HepG2 (cell line): Measurements from ENCODE around the gene HMGN1. TPM values are rescaled to one million over a fixed set of nuclear protein-coding genes. Genes with fewer than 3 reads are reported as not detected.

Source experiments
- HOXA3 ChIP-seq: sonication (generic); formaldehyde crosslinking; IDR thresholded peaks from 2 replicates; pipeline ENCODE4 v1.5.0; 2020; ENCODE audit warnings: missing genetic modification reagents
- MAZ ChIP-seq, 2 experiments: sonication (generic) in 1 of 2; formaldehyde crosslinking in 1 of 2; IDR thresholded peaks; 2 replicates each; pipeline versions ENCODE4 v1.5.0 to v1.6.1; 2012 to 2020; ENCODE audit warnings: low read depth in 2 of 2, mild to moderate bottlenecking in 2 of 2, borderline replicate concordance in 1 of 2, improper control_type of control experiment in 1 of 2, low read length in 1 of 2, missing genetic modification reagents in 1 of 2, moderate library complexity in 1 of 2
- MIER2 ChIP-seq: IDR thresholded peaks from 2 replicates; pipeline ENCODE4 v1.6.1; 2016; ENCODE audit warnings: missing biosample characterization, missing genetic modification reagents
- MTA1 ChIP-seq: sonication (generic); formaldehyde crosslinking; IDR thresholded peaks from 2 replicates; pipeline ENCODE4 v1.4.0; 2020; ENCODE audit warnings: missing genetic modification reagents, mild to moderate bottlenecking, borderline replicate concordance
- NONO ChIP-seq, 2 experiments: fragments of 450-650 bp in 1 of 2; sonication (generic) in 1 of 2; formaldehyde crosslinking in 1 of 2; IDR thresholded peaks in 1 of 2; conservative IDR thresholded peaks in 1 of 2; 2 replicates each; pipeline versions ENCODE4 v1.6.1 to v1.8.0; 2017 to 2022; ENCODE audit warnings: mild to moderate bottlenecking in 1 of 2, missing genetic modification reagents in 1 of 2, moderate library complexity in 1 of 2
- POGZ ChIP-seq: sonication (generic); formaldehyde crosslinking; IDR thresholded peaks from 2 replicates; pipeline ENCODE4 v1.4.0; 2020; ENCODE audit warnings: mild to moderate bottlenecking, missing genetic modification reagents
- SP2 ChIP-seq: sonication (generic); formaldehyde crosslinking; IDR thresholded peaks from 2 replicates; pipeline ENCODE4 v1.5.1; 2020; ENCODE audit warnings: mild to moderate bottlenecking, missing genetic modification reagents
- TBX2 ChIP-seq: sonication (generic); formaldehyde crosslinking; IDR thresholded peaks from 2 replicates; pipeline ENCODE4 v1.5.0; 2020; ENCODE audit warnings: missing genetic modification reagents, mild to moderate bottlenecking, borderline replicate concordance
- ZFX ChIP-seq: sonication (generic); formaldehyde crosslinking; IDR thresholded peaks from 2 replicates; pipeline ENCODE4 v1.4.0; 2020; ENCODE audit warnings: mild to moderate bottlenecking, low read depth, missing genetic modification reagents, moderate library complexity
- ZNF224 ChIP-seq: sonication (generic); formaldehyde crosslinking; IDR thresholded peaks from 2 replicates; pipeline ENCODE4 v1.5.0; 2020; ENCODE audit warnings: mild to moderate bottlenecking, missing genetic modification reagents
- ZNF296 ChIP-seq: sonication (generic); formaldehyde crosslinking; conservative IDR thresholded peaks from 2 replicates; pipeline ENCODE4 v1.5.0; 2020; ENCODE audit warnings: mild to moderate bottlenecking, missing genetic modification reagents
- ZNF317 ChIP-seq: sonication (generic); formaldehyde crosslinking; IDR thresholded peaks from 2 replicates; pipeline ENCODE4 v1.5.0; 2020; ENCODE audit warnings: mild to moderate bottlenecking, missing genetic modification reagents
- ZNF557 ChIP-seq: sonication (generic); formaldehyde crosslinking; IDR thresholded peaks from 2 replicates; pipeline ENCODE4 v1.4.0; 2020; ENCODE audit warnings: missing genetic modification reagents
- ZNF83 ChIP-seq: sonication (generic); formaldehyde crosslinking; IDR thresholded peaks from 2 replicates; pipeline ENCODE4 v1.4.0; 2020; ENCODE audit warnings: missing genetic modification reagents, mild to moderate bottlenecking, borderline replicate concordance
- polyA plus RNA-seq, 8 experiments: library from polyadenylated mRNA; depleted of rRNA in 3 of 8; stranded (reverse) in 7 of 8; unstranded in 1 of 8; fragments of >200 nt; fragmentation: Illumina TruSeq in 4 of 8; extraction: Trizol in 4 of 8; gene quantifications; 2 replicates each; pipeline versions ENCODE4 v1.2.1 to v1.2.3, GENCODE V29; 2011 to 2016; ENCODE audit warnings: low read depth in 4 of 8, missing spikeins in 1 of 8, mixed read lengths in 1 of 8; ENCODE audit not compliant: insufficient read depth in 1 of 8
- total RNA-seq, 5 experiments: library from RNA; depleted of rRNA; stranded (reverse); fragments of >200 nt; fragmentation: Illumina TruSeq; extraction: Trizol; gene quantifications; 2 replicates each; pipeline ENCODE4 v1.2.3, GENCODE V29; 2016; ENCODE audit warnings: low read depth in 1 of 5
- TF ChIP-seq, protein P1 (sequence below): sonication (generic); formaldehyde crosslinking; IDR thresholded peaks from 2 replicates; pipeline ENCODE4 v1.4.0; 2020; ENCODE audit warnings: missing genetic modification reagents
- TF ChIP-seq, protein P2 (sequence below): IDR thresholded peaks from 2 replicates; pipeline ENCODE4 v1.6.1; 2016; ENCODE audit warnings: low read depth, borderline replicate concordance
- TF ChIP-seq, protein P3 (sequence below): sonication (generic); IDR thresholded peaks from 2 replicates; pipeline ENCODE4 v1.6.1; 2016; ENCODE audit warnings: low read depth, borderline replicate concordance
- TF ChIP-seq, protein P4 (sequence below): sonication (generic); formaldehyde crosslinking; IDR thresholded peaks from 2 replicates; pipeline ENCODE4 v1.4.0; 2020; ENCODE audit warnings: missing genetic modification reagents

Gene HMGN1
- total and polyA plus RNA-seq, 2 of the 13 experiments (the other 11 are each of a cell fraction or from before 2014, with no cell fraction given) = 104 to 286 TPM

DNA sequence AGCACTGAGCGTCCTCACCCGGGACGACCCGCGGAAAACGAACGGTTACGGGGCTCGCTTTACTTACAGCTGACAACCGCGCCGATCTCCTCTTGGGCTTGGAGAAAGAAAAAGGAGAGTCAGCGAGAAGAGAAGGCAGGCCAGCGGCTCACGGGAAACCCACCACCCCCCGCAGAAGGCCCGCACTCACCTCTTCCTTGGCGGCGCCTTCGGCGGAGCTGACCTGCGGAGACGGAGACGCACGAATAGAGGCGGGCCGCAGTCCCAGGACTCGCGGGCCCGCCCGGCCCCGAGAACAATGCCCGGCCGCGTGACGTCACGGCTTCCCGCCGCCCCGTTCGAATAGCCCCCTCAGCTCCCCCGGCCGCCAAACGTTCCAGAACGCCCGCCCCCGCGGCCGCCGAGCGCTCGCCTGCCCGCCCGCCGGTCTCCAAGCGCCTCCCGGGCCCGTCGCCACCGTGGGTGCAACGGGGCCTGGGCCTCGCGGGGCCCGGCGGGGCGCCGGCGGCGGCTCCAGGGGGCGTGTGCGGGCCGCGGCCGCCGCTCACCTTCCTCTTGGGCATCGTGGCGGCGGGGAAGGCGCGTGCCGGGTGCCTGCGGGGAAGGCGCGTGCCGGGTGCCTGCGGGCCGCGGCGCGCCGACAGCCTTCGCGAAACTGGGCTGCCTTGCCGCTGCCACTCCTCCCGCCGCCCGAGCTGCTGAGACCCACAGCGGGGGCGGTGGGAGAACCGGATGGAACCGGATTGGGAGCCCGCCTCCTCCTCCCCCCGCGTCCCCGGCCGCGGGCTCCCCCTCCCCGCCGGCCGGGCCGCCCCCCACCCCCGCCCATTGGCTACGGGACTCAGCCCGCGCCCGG is at the start of gene HMGN1 (continued):
- TF ChIP-seq MTA1 (CRISPR knock-in tag) (0 out of 2 replicates have a peak, but pooled peaks have one; percentile 8), MAZ (IDR thresholded peaks at IDR 0.05; ENCODE audit: borderline replicate concordance, low read depth, low read length) (peak; percentile 73; the same call in 1 of the 2 replicates), MAZ (CRISPR knock-in tag; IDR thresholded peaks at IDR 0.05; ENCODE audit: low read depth) (peak; percentile 19; the same call in 1 of the 2 replicates), ZNF224 (CRISPR knock-in tag) (no peak), ZFX (CRISPR knock-in tag) (peak; percentile 49; the same call in 1 of the 2 replicates), ZNF83 (CRISPR knock-in tag) (no peak), NONO (IDR thresholded peaks at IDR 0.05) (no peak), NONO (CRISPR knock-in tag; conservative IDR thresholded peaks at IDR 0.05) (no peak), MIER2 (CRISPR knock-in tag) (no peak), TBX2 (CRISPR knock-in tag) (no peak), ZNF557 (CRISPR knock-in tag) (no peak), HOXA3 (CRISPR knock-in tag) (peak; percentile 62), ZNF317 (CRISPR knock-in tag) (no peak), POGZ (CRISPR knock-in tag) (0 out of 2 replicates have a peak, but pooled peaks have one; percentile 2), ZNF296 (0 out of 2 replicates have a peak, but pooled peaks have one; percentile 32), SP2 (peak; percentile 84)
- TF ChIP-seq, protein P1, sequence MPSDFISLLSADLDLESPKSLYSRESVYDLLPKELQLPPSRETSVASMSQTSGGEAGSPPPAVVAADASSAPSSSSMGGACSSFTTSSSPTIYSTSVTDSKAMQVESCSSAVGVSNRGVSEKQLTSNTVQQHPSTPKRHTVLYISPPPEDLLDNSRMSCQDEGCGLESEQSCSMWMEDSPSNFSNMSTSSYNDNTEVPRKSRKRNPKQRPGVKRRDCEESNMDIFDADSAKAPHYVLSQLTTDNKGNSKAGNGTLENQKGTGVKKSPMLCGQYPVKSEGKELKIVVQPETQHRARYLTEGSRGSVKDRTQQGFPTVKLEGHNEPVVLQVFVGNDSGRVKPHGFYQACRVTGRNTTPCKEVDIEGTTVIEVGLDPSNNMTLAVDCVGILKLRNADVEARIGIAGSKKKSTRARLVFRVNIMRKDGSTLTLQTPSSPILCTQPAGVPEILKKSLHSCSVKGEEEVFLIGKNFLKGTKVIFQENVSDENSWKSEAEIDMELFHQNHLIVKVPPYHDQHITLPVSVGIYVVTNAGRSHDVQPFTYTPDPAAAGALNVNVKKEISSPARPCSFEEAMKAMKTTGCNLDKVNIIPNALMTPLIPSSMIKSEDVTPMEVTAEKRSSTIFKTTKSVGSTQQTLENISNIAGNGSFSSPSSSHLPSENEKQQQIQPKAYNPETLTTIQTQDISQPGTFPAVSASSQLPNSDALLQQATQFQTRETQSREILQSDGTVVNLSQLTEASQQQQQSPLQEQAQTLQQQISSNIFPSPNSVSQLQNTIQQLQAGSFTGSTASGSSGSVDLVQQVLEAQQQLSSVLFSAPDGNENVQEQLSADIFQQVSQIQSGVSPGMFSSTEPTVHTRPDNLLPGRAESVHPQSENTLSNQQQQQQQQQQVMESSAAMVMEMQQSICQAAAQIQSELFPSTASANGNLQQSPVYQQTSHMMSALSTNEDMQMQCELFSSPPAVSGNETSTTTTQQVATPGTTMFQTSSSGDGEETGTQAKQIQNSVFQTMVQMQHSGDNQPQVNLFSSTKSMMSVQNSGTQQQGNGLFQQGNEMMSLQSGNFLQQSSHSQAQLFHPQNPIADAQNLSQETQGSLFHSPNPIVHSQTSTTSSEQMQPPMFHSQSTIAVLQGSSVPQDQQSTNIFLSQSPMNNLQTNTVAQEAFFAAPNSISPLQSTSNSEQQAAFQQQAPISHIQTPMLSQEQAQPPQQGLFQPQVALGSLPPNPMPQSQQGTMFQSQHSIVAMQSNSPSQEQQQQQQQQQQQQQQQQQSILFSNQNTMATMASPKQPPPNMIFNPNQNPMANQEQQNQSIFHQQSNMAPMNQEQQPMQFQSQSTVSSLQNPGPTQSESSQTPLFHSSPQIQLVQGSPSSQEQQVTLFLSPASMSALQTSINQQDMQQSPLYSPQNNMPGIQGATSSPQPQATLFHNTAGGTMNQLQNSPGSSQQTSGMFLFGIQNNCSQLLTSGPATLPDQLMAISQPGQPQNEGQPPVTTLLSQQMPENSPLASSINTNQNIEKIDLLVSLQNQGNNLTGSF (CRISPR knock-in tag) = no peak
- TF ChIP-seq, protein P2, sequence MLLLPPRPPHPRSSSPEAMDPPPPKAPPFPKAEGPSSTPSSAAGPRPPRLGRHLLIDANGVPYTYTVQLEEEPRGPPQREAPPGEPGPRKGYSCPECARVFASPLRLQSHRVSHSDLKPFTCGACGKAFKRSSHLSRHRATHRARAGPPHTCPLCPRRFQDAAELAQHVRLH = no peak
- TF ChIP-seq, protein P3, sequence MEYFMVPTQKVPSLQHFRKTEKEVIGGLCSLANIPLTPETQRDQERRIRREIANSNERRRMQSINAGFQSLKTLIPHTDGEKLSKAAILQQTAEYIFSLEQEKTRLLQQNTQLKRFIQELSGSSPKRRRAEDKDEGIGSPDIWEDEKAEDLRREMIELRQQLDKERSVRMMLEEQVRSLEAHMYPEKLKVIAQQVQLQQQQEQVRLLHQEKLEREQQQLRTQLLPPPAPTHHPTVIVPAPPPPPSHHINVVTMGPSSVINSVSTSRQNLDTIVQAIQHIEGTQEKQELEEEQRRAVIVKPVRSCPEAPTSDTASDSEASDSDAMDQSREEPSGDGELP = 0 out of 2 replicates have a peak, but pooled peaks have one; percentile 17
- TF ChIP-seq, protein P4, sequence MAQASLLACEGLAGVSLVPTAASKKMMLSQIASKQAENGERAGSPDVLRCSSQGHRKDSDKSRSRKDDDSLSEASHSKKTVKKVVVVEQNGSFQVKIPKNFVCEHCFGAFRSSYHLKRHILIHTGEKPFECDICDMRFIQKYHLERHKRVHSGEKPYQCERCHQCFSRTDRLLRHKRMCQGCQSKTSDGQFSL (CRISPR knock-in tag) = no peak
